OCI-LY1 (cell line): ENCODE measurements around the gene C10orf120.

Source experiments
- H2AFZ ChIP-seq: fragments of 200-600 bp; sonication (generic), shearing (Covaris generic); 2 replicates; pipeline ENCODE4 v1.6.0; 2014; ENCODE audit warnings: antibody characterized with exemption, mild to moderate bottlenecking, low read length
- H3F3A ChIP-seq: fragments of 200-600 bp; sonication (generic), shearing (Covaris generic); 2 replicates; pipeline ENCODE4 v1.6.0; 2014; ENCODE audit warnings: mild to moderate bottlenecking, antibody characterized with exemption, low read length, moderate library complexity; ENCODE audit not compliant: insufficient read depth
- H3K27ac ChIP-seq: fragments of 200-600 bp; sonication (generic); 2 replicates; pipeline ENCODE4 v1.5.1; 2014; ENCODE audit warnings: low read length, mixed run types, mild to moderate bottlenecking, low read depth; ENCODE audit not compliant: poor library complexity, severe bottlenecking
- H3K27me3 ChIP-seq: fragments of 200-600 bp; sonication (generic); 2 replicates; pipeline ENCODE4 v1.6.0; 2014; ENCODE audit warnings: antibody characterized with exemption, mild to moderate bottlenecking, low read length, moderate library complexity; ENCODE audit not compliant: insufficient read depth
- H3K36me3 ChIP-seq: fragments of 200-600 bp; sonication (generic); 2 replicates; pipeline ENCODE4 v1.6.1; 2014; ENCODE audit warnings: mild to moderate bottlenecking, antibody characterized with exemption, low read length, moderate library complexity, mixed read lengths; ENCODE audit not compliant: insufficient read depth
- H3K4me1 ChIP-seq: fragments of 200-600 bp; sonication (generic); 2 replicates; pipeline ENCODE4 v1.5.1; 2014; ENCODE audit warnings: mild to moderate bottlenecking, low read length, moderate library complexity; ENCODE audit not compliant: insufficient read depth, severe bottlenecking
- H3K4me2 ChIP-seq: fragments of 200-600 bp; sonication (generic), shearing (Covaris generic); 2 replicates; pipeline ENCODE4 v1.6.1; 2014; ENCODE audit warnings: low read length
- H3K4me3 ChIP-seq: fragments of 200-600 bp; sonication (generic); 2 replicates; pipeline ENCODE4 v1.5.1; 2014; ENCODE audit warnings: low read length, low read depth, mild to moderate bottlenecking, mixed read lengths; ENCODE audit not compliant: poor library complexity, severe bottlenecking
- H3K79me2 ChIP-seq: fragments of 200-600 bp; shearing (Covaris generic); 2 replicates; pipeline ENCODE4 v1.6.1; 2016; ENCODE audit warnings: mixed run types, low read length, mixed read lengths; ENCODE audit not compliant: insufficient read depth
- H3K9ac ChIP-seq: fragments of 200-600 bp; sonication (generic), shearing (Covaris generic); 2 replicates; pipeline ENCODE4 v1.6.1; 2014; ENCODE audit warnings: mild to moderate bottlenecking, low read length, mixed read lengths
- H3K9me2 ChIP-seq: fragments of 200-600 bp; sonication (generic), shearing (Covaris generic); 2 replicates; pipeline ENCODE4 v1.6.1; 2014; ENCODE audit warnings: low read depth, mild to moderate bottlenecking, low read length, mixed read lengths
- H3K9me3 ChIP-seq: fragments of 200-600 bp; shearing (Covaris generic); 2 replicates; pipeline ENCODE4 v1.6.1; 2014; ENCODE audit warnings: low read length, mixed read lengths
- H4K20me1 ChIP-seq: fragments of 200-600 bp; sonication (generic), shearing (Covaris generic); 2 replicates; pipeline ENCODE4 v1.6.0; 2016; ENCODE audit warnings: mild to moderate bottlenecking, low read length; ENCODE audit not compliant: insufficient read depth
- EZH2 ChIP-seq: fragments of 200-600 bp; sonication (generic), shearing (Covaris generic); IDR thresholded peaks from 2 replicates; pipeline ENCODE4 v1.8.0; 2017; ENCODE audit warnings: borderline replicate concordance, mixed run types, mild to moderate bottlenecking, antibody characterized with exemption, low read length, moderate library complexity, mixed read lengths
- TF ChIP-seq, protein P1 (sequence below): fragments of 200-600 bp; sonication (generic), shearing (Covaris generic); IDR thresholded peaks from 2 replicates; pipeline ENCODE4 v1.5.1; 2017; ENCODE audit warnings: mild to moderate bottlenecking, antibody characterized with exemption, low read length, moderate library complexity, mixed read lengths

Gene C10orf120

DNA sequence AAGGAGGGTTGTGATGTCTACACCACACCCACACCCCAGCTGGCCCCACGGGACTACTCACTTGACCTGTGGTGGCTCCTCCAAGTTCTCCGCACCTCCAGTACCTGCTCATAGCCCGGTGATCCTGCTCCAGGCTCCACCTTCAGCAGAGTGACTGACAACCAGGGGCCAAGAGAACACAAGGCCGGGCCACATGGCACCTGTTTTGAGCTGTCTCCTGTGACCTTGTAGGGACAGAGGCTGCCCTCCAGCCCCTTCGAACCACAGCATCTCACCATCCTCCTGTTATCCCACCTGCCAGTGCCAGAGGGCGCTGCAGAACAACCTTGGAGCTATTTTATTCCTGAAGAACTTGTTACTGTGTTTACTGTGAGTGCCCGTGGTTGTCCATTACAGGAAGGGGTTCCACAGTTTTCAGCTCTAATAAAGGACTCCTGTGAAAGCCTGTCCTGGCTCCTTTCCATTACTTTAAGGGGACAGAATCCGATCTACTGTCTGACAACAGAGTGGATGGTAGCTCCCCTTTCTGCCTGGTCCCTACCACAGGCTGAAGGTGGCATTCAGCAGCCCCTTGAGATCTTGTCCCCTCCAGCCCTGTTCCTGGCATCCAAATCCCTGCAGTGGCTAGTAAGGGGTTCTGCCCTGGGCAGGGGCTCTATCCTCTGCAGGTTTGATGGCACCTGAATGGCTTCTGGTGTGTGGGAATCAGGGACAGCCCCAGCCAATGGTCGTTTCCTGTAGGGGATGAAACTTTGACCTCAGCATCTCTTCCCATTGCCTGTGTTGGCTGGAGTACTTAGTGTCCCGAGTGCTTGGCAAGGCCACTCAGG is 50.8 kb downstream of the C10orf120 start:
- H3K27ac ChIP-seq: no peak overlapping the region
- no peaks in the 10 kb centered on the region for H3K36me3 ChIP-seq
- no peak overlapping the region for H3K4me3 ChIP-seq
- no peak overlapping the region for H3K4me2 ChIP-seq
- H3F3A ChIP-seq: no peaks in the 10 kb centered on the region
- TF ChIP-seq EZH2: no peak
- TF ChIP-seq, protein P1, sequence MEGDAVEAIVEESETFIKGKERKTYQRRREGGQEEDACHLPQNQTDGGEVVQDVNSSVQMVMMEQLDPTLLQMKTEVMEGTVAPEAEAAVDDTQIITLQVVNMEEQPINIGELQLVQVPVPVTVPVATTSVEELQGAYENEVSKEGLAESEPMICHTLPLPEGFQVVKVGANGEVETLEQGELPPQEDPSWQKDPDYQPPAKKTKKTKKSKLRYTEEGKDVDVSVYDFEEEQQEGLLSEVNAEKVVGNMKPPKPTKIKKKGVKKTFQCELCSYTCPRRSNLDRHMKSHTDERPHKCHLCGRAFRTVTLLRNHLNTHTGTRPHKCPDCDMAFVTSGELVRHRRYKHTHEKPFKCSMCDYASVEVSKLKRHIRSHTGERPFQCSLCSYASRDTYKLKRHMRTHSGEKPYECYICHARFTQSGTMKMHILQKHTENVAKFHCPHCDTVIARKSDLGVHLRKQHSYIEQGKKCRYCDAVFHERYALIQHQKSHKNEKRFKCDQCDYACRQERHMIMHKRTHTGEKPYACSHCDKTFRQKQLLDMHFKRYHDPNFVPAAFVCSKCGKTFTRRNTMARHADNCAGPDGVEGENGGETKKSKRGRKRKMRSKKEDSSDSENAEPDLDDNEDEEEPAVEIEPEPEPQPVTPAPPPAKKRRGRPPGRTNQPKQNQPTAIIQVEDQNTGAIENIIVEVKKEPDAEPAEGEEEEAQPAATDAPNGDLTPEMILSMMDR: peak; percentile 68
- no peak overlapping the region for H3K9ac ChIP-seq
- no peaks in the 10 kb centered on the region for H3K9me2 ChIP-seq
- no peaks in the 10 kb centered on the region for H3K9me3 ChIP-seq
- H2AFZ ChIP-seq: no peak overlapping the region
- H3K79me2 ChIP-seq: no peaks in the 10 kb centered on the region
- no peaks in the 10 kb centered on the region for H3K4me1 ChIP-seq
- H4K20me1 ChIP-seq: no peaks in the 10 kb centered on the region
- no peaks in the 10 kb centered on the region for H3K27me3 ChIP-seq
